Dedifferentiated amniotic fluid mesenchymal stem cell (primary cell): ENCODE measurements around the gene TMEM53.

Experiments used
- DNase-seq: peaks from one replicate; pipeline ENCODE4 v3.0.0-alpha.2; 2016; ENCODE audit errors: extremely low spot score

The TMEM53 gene

DNA sequence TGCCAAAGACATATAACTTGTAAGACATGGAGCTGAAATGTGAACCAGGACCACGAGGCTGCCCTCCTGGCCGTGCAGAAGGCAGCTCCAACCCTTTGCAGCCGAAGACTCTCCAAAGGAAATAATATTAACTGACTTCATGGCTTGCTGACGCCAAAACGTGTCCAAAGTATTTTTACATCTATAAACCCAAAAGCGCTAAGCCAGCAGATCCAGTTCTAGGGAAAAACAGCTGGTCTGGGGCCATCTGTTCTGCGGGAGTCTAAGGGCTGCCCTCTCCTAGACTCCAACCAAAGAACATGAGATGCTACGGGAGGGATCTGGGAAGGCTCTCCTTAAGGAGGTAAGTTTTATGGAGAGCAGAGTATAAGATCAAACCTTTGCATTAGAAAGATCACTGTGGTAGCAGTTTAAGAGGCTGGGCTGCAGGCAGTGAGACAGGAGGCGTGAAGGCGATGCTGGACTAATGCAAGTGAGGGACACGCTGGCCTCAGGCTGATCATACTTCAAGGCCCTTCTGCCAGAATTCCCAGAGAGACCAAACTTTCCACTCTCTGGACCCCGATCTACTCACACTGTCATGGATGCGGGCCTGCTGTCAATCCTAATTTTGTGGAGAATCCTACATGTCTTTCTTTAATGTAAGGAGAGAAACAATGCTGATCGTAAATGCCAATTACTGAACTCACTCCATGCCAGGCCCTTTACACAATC, 1.2 kb downstream of the TMEM53 start:
- DNase-seq = no peak

DNA sequence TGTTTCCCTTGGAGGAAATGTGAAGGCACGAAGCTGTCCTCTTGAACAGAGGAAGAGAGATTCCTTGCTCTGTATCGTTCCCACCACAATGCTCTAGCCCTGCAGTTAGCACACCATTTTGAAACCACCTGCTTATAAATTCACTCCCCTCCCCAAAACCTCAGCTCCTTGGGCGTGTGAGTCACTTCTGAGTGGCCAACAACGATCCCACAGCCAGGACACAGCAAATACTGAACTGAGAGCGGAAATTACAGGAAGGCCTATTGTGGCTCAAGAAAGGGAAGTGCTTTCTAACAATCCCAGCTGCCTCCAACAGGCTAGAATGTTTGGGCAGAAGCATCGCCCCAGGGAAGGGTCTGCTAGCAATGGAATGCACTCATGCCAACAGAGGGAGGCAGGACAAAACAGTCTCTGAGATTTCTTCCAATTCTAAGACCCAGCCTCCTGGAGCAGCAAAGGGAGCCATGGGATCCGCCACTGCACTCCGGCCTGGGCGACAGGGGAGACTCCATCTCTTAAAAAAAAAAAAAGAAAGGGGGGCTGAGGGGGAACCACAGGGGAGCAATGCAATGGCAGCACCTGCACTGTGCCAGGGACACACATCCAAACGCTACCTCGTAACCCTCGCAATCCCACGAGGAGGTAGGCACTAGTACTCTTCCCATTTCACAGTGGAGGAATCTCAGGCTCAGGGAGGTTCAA, 1.9 kb downstream of the TMEM53 start:
- DNase-seq = no peak

DNA sequence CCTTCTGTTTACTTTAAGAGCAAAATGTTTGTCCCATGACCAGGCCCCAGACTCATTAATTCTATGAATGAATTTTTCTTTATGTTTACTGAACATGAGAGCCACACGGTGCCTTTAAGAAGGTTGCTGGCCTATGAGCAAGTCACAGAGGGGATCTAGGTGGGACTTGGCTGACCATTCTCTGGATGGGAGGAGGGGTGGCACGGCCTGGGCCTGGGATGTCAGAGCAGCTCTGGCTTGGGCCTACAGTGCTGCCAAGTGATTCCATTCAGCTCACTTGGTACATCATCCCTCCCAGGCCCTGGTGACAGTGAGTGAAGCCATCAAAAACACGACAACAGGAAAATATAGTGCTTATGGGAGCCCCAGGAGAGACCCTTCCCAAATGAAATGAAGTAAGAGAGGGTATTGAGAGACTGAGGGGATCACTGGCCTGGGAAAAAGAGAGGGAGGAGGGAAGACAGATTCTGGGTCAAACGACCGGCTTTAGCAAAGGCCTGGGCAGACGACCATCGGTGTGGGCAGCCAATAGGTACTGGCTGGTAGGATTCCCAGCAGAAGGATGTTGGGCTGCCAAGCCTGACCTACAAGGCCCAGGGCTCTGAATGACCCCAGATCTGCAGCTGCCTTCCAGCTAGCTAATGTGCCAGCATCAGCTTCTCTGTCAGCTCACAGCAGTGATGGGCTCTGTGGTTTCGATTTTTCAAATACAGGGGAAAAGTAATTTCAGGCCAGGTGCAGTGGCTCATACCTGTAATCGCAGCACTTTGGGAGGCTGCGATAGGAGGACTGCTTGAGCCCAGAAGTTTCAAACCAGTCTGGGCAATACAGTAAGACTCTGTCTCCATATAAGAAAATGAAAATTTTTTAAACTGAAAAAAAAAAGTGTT, 3.3 kb downstream of the TMEM53 start:
- no peak for DNase-seq

DNA sequence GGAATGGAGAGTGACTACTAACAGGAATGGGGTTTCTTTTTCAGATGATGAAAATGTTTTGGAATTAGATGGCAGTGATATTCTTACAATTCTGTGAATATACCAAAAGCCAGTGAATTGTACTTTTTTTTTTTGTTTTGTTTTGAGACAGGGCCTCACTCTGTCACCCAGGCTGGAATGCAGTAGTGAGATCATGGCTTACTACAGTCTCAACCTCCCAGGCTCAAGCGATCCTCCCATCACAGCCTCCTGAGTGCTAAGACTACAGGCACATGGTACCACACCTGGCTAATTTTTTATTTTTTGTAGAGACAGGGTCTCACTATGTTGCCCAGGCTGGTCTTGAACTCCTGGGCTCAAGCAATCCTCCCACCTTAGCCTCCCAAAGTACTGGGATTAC, 7.6 kb downstream of the TMEM53 start:
- peak; percentile 25 for DNase-seq

DNA sequence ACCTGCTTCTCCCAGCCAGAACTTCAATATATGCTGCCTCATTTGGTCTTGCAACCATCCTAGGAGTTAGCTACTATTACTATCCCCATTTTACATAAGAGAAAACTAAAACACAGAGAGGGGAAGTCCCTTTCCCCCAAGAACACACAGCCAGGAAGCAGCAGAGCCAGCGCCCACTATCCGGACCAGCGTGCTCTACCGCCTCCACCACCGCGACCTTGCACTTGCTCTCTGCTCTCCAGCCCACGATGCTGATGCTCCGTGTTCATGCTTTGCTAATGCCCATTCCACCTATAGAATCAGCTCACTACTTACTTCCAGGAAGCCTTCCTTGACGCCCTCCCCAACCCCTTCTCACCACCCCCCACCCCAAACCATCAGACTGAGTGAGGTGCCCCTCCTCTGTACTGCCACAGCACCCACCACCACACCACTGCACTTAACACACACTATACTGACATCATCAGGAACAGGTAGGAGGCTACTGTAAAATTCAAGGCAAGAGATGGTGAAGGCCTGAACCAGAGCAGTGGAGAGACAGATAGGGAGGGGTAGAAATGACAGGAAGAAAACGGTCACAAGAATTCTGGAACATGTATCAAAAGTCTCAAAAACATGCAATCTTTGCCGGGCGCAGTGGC, 9.4 kb downstream of the TMEM53 start:
- no peak for DNase-seq

DNA sequence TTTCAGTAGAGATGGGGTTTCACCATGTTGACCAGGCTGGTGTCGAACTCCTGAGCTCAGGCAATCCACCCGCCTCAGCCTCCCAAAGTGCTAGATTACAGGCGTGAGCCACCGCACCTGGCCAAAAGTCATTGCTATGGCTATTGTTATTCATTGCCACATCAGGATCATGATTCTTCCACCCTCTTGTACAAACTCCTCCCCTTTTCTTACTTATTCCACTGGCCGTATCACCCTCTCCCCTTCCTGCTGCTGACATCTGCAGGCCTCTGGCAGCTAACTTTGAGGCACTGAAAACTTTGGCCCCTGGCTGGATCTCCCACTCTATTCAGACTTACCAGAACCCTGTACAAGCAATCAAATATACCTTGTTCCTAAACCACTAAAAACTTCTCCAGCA, 10.9 kb downstream of the TMEM53 start:
- no peak for DNase-seq

DNA sequence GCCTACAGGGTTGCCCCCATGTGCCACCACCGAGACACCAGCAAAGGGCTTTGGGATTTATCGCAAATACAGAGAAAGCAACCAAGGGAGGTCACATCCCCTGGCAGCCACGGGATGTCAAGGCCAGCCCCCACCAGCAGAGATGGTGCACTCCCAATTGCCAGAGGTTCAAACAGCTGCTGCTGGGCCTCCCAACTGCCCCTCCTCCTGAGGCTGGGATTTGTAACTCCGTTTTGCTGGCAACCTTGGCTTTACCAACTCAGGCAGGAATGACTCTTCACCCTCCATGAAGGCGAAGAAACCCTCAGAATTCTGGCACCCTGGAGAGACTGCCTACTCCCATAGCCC, 11.6 kb downstream of the TMEM53 start:
- DNase-seq = no peak

DNA sequence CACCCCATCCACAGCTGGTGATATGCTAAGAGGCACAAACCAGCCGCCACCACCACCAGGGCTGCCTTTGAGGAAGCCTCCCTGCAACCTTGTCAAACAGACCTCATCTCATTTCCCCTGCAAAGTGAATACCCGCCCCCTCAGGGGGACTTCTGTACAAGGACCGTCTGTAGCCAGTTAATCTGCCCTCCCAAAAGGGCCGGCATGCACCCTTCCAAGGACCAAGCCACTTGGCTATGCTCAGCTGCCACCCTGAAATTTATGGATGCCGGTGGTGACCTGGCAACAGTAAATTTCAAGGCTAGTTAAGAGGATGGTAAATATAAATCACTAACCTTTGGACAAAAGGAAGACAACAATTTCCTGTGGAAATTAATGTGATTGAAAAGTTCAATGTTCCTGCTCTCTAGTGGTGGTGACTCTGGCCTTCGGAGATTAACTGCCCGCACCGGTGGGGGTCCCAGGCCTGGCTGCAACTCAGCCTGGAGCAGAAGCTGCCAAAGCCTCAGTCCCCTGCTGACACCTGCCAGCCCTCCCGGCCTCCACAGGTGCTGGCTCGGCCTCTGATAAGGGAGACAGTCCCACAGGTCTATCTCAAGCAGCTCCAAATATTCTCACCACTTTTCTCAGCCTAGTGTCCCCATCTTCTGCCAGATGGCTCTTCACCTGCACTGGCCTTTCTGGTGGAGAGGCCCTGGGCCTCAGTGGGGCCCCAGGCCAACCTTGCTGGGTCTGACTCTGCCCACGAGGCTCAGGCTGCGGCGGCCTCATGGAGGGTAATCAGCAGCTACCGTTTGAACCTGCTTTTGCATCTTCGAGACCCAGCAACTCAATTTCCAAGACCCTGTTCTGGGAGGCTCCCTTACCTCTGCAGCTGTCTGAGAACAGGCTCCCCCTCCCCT, 12.2 kb downstream of the TMEM53 start:
- DNase-seq = no peak

DNA sequence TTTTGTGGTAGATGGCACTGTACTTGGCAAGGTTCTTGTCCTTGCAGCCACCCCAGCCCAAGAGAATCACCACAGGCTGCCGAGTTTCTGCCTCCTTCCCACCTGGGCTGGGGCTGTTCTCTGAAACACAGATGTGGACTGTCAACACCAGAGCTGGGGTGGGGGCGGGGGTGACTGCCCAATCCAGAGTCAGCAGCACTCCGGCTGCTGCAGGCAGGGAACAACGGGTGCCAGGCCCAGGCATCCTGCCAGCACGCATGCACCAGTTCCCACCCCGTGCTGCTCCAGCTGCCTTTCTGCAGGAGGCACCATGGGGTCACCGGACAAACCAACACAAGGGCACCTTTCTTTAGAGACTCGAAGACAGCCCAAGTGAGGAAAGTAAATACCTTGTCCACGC, 14.1 kb downstream of the TMEM53 start:
- no peak for DNase-seq

DNA sequence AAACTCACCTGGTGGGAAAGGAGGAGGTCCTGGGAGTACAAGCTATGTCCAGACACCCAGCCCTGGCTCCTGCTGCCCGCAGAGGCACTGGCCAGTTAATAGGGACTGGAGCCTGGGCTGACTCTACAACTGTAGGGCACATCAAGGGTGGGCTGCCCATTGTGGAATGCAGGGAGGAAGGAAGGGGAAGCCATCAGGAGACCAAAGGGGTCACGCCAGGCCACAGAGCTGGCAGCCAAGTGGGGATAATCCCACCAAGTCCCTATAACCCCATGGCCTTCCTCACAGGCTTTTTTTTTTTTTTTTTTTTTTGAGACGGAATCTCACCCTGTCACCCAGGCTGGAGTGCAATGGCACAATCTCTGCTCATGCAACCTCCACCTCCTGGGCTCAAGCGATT, 14.7 kb downstream of the TMEM53 start:
- no peak for DNase-seq

DNA sequence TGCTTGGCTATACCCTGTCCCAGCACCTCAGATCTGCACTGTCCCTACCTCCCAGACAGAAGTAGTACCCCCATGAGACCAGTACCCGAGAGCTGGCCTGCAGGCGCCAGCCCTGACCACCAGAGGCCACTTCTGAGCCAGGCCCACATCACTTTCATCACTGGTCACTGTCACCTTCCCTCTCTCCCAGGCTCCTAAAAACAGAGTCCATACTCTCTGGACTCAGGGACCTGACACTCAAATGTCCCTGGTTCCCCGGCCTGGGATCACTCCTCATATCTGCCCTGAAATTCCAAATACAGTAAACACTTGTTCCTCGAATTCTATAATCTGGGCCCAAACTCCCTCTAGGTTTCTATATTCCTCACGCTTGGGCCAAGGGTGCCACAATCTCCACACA, 18.7 kb downstream of the TMEM53 start:
- no peak for DNase-seq

DNA sequence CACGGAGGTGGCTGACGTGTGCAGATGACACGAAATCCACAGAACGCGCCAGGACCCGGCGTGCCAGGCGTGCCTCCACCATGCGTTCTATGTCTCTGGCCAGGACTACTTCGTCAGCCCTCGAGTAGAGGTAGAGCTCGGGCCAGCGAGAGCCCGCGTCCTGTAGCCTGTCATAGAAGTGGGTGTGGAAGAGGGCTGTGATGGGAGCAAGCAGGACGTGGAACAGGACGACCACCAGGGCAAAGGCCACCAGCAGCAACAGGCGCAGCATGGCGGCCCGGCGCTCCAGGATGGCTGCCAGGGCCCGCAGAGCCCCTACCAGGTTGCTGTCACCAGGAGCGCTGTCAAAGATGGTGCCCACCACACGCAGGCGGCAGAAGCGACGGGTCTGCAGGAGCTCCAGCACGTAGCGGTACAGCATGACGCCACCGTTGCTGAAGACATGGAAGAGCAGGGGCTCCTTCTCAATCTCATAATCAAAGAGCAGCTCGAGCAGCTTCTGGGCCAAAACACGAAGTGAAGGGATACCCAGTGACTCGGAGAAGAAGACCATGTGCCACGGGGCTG, 19.6 kb downstream of the TMEM53 start:
- no peak for DNase-seq

DNA sequence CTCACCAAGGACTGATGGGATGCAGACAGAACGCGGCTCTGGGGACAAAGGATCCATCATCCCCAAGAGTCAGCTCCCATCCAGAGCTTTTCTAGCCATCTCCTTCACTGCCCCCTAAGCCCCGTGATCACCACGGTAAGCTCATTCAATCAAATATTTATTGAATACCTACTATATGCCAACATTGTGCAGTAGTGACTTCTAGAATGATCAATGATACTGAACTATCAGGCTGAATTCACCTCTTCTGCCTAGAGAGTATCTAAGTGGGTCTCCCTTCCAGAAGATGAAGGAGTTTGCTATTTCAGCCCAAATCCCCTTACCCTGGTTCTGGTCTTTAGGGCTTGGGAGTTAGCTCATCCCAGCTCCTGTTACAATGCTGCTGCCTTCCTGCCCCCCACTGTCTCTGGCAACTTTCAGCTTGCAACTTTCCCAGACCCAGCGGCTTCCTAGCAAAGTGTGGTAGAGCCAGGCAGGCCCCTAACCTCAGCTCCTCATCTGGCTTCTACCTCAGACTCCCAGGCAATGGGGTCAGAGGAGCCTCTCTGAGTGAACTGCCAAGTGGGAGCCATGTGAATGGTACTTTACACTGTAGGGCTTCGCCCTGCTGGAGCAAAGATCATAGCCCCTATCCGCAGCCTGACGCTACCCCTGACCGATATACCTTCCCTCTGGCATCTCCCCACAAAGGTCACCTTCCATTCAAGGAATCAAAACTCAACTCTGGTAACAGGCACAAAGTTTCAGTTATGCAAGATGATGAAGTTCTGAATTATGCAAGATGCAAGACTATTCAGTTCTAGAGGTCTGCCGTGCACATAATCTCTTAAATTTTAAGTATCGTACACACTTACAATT, 20.9 kb downstream of the TMEM53 start:
- DNase-seq = no peak

DNA sequence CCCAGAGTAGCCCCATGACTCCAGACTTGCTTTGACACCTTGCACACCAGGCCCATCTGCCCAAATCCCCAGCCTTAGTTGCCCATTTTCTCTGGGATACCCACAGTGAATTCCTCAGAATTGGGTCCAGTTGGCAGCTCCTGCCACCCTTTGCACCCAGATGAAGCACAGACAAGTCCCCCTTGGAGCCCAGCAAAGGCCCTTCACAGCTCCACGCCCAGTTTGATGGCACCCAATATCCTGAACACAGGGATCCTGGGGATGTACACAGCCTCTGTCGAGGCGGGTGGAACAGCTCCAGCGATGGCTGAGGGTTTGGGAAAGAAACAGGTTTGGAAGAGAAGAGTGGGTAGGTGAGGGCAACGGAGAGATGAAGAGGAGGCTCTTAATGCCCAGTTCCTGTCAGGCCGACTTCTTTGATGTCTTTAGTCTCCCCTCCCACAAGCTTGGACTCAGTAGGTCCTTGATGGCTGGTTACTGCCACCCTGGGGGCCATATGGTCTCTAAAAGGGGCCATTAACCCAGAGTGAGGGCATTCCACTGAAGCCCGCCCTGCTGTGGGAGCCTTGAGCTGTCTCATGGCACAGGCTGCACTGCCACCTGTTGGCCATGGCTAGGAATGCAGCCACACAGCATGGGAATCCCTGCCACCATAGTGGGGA, 21.7 kb downstream of the TMEM53 start:
- peak; percentile 51 for DNase-seq

DNA sequence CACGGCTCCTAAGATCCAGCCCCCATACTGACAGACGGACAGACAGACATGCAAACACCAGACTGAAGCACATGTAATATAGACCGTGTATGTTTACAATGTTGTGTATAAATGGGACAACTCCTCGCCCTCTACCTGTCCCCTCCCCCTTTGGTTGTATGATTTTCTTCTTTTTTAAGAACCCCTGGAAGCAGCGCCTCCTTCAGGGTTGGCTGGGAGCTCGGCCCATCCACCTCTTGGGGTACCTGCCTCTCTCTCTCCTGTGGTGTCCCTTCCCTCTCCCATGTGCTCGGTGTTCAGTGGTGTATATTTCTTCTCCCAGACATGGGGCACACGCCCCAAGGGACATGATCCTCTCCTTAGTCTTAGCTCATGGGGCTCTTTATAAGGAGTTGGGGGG, 23.2 kb downstream of the TMEM53 start:
- no peak for DNase-seq

DNA sequence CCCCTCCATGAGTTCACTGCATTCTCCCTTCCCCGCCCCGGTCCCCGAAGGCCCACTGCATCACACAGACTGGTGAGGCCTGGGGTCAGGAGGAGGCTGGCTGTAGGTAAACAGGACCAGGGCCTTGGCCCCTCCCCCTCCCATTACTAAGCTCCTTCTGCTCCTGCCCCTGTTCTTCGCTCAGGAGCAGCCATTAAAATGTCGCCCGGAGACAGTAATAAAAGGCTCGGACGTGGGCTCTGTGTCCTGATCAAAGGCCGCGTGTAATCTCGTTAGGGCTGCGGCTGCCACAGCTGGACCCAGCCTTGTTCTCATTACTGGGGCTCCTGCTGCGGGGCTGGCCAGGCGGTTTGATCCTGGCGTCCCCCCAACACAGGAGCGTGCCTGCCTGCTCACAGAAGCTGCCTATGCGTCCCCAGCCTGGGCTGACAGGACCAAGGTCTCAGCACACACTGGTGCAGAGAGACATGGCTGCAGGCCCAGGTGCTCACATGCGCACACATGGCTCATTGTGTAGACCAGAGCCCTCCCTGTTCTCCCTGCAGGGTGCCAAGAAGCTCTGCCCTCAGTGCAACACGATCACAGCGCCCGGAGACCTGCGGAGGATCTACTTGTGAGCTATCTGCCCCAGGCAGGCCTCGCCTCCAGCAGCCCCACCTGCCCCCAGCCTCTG, 24.0 kb downstream of the TMEM53 start:
- DNase-seq = no peak

DNA sequence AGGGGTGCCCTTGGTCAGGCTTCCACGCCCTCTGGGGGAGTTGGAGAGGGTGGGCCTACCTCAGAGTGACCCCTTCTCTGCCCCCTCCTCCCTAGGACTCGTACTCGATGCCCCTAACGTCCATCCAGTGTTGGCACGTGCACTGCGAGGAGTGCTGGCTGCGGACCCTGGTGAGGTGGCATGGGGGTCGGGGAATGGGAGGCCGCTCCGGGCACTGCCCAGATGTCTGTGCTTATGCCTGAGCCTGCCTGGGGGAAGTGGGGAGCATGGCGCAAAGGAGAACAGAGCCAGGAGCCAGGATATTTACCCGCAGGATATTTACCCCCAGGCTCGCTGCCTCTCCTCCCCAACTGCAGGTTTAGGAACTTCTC, 24.5 kb downstream of the TMEM53 start:
- DNase-seq = no peak

DNA sequence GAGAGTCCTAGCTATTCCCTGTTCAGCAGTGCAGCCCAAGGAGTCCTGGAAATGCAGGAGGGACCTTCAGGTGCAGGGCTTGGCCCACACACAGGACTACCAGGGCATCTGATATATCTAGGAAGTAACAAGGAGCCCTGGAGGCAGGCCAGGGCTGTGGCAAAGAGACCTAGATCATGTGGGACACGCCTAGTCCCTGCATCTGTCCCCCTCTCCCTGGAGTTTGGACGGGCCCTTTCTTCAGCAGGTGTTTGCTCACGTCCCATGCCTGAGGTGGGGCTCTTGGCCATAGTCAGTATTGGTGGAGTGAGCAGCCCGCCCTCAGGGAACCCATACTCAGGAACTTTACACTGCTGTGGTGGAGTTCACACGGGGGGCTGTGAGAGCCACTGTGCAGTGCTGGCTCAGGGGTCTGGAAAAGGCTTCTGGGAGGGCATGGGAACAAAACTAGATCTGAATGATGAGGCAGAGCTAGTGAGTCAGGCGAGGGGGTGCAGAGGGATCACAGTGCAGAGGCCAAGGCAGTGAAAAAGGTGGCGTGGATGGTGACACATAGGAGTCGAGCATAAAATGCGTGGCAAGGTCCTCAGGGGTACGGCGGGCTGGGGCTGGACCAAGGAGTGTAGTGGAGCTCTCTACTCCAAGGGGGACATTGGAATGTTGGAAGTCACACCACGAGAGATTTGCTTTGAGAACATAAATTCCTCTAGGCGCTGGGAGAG, 25.6 kb downstream of the TMEM53 start:
- DNase-seq = no peak
